Cardiac fibroblast (primary cell): Measurements from ENCODE around the gene RPS24.
"Not testable (repeated sequence)": the region's sequence is repeated elsewhere in the genome, so short reads cannot be mapped to it uniquely, and the experiment has no call there.

ENCODE experiments used
- DNase-seq, 2 donors: peaks; one replicate each; pipeline versions ENCODE4 v3.0.0 to v3.0.0-alpha.2; 2010; ENCODE audit warnings: low read depth in 2 of 2
- H3K4me3 ChIP-seq, 2 donors: replicated peaks in 1 of 2; 1 replicate in 1 of 2; 2 replicates in 1 of 2; pipeline ENCODE4 v1.5.1; 2011; ENCODE audit warnings: low read depth in 2 of 2, low read length in 2 of 2, mild to moderate bottlenecking in 2 of 2, moderate library complexity in 1 of 2
- CTCF ChIP-seq: IDR thresholded peaks from one replicate; pipeline ENCODE4 v1.5.1; 2011; ENCODE audit warnings: low read depth, mild to moderate bottlenecking, low read length, inconsistent platforms

RPS24 gene

DNA sequence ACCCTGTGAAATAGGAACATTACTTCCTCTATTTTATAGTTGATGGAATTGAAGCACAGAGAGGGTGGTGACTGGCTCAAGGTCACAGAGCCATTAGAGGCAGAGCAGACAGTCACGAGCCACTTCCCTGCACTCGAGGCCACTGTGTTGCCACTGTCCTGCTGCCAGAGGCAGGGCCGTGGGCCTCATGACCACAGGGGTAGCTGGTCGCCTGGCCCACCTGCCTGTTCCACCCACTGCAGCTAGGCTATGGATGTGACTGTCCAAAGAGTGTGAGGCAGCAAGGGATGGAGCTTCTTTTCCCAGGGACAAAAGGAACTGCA, 38.2 kb downstream of the RPS24 start:
- no peak for DNase-seq
- H3K4me3 ChIP-seq: no peak overlapping the region
- TF ChIP-seq CTCF: no peak

GRCh38 chr10:78072504-78072903, 38.8 kb downstream of the RPS24 start:
- DNase-seq: no peak
- no peak overlapping the region for H3K4me3 ChIP-seq
- no peak for TF ChIP-seq CTCF

GRCh38 chr10:78075806-78076205, 42.1 kb downstream of the RPS24 start:
- DNase-seq, H3K4me3 ChIP-seq: not testable (repeated sequence)

- TF ChIP-seq CTCF: no peak
- H3K4me3 ChIP-seq: no peak overlapping the region
- no peak for DNase-seq
Measured at GRCh38 chr10:78078539-78079330, 45.1 kb downstream of the RPS24 start.

DNA sequence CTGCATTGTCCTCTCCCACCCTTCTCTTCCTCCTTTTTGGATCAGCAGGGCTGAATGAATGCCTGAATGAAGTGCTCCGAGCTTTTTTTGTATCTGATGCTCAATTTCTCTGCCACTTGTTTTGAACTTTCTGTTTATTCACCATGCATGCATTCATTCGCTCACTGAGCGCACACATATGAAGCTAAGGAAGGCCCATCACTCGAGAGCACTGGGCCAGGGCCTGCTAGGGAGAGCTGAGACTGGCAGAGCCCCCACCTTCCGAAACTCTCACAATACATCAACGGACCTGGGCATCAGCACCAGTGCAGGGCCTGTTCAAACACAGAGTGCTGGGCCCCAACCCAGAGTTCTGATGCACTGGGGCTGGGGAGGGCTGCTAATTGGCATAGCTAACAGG, 45.7 kb downstream of the RPS24 start:
- no peak overlapping the region for H3K4me3 ChIP-seq
- DNase-seq: no peak
- no peak for TF ChIP-seq CTCF

- no peak for TF ChIP-seq CTCF
- DNase-seq: no peak
- no peak overlapping the region for H3K4me3 ChIP-seq
Measured at GRCh38 chr10:78081292-78081691, 47.6 kb downstream of the RPS24 start.

- no peak for DNase-seq
- no peak for TF ChIP-seq CTCF
- H3K4me3 ChIP-seq: no peak overlapping the region
Measured at GRCh38 chr10:78082636-78083035, 49.0 kb downstream of the RPS24 start.
